ENCODE measurements around the gene TP53I13. TPM values are rescaled to one million over a fixed set of nuclear protein-coding genes. Genes with fewer than 3 reads are reported as not detected.

TP53I13 gene
- total RNA-seq, 8 experiments from 2014 or later = 13.0 to 39.6 (median 20.8) TPM

DNA sequence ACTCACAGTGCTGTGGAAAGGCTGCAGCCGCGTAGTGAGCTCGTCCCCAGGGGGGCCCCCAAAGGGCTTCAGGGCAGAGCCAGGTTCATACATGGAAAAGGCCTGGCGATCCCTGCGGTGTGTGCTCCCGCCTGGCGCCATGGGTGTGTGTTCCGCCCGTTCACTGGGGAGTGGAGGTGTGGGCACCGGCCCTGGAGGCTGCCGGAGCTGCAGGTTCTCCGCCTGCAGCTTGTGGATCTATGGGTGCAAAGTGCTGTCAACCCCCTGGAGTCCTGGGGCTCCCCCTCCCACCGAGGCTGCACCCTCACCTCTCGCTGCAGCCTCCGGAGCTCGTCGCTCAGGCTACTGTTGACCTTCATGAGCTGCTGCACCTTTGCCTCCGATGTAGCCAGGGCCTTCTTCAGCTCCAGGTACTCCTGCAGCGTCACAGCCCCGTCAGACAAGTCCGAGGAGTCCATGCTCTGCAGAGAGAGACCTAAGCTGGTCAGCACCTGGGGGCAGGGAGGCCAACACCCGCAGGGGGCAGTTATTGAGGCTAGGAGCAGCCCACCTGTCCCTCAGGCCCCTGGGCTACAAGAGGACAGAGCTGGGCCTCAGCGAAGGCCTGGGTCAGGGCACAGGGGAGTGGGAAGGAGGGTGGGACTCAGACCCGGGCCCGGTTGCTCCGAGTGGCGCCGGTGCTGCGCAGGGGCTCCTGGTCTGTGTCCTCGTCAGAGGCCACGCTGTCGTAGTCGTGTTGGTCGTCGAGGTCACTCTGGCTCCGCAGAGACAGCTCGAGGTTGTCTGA lies 7.9 kb downstream of the TP53I13 start:
- 67 to 100% (median 92%) methylated on average over 2 to 5 of the region's 37 CpGs; no CpG with 5 or more reads in 5 of the 10 experiments for WGBS, 10 experiments
- Histone ChIP-seq H3K4me1 (replicated peaks in 1 of 2) (peaks cover 13 to 18% of the 10 kb centered on the region in 2 donors), H3K4me3 (no peak overlapping the region), H3K27ac (no peak overlapping the region)
- in situ Hi-C loops (cut with MboI; ENCODE audit: low pct_unique_long_range_greater_than_20kb in 2 of 9, low sequenced_read_pairs in 9 of 9, unreplicated experiment in 9 of 9) = no loop called here
- ATAC-seq (replicated peaks in 6 of 8) = no peak

- H3K4me1 ChIP-seq (replicated peaks in 1 of 2) = peaks cover 18 to 23% of the 10 kb centered on the region in 2 donors
- no peak for ATAC-seq (replicated peaks in 6 of 8)
- in situ Hi-C loops (cut with MboI; ENCODE audit: low pct_unique_long_range_greater_than_20kb in 2 of 9, low sequenced_read_pairs in 9 of 9, unreplicated experiment in 9 of 9) = no loop called here
- 83 to 100% (median 100%) methylated on average over 1 to 4 of the region's 9 CpGs; no CpG with 5 or more reads in 4 of the 10 experiments for WGBS, 10 experiments
- no peak overlapping the region for H3K4me3 ChIP-seq
- H3K27ac ChIP-seq = no peak overlapping the region
These were observed 8.5 kb downstream of the TP53I13 start for GRCh38 chr17:29577001-29577370.

DNA sequence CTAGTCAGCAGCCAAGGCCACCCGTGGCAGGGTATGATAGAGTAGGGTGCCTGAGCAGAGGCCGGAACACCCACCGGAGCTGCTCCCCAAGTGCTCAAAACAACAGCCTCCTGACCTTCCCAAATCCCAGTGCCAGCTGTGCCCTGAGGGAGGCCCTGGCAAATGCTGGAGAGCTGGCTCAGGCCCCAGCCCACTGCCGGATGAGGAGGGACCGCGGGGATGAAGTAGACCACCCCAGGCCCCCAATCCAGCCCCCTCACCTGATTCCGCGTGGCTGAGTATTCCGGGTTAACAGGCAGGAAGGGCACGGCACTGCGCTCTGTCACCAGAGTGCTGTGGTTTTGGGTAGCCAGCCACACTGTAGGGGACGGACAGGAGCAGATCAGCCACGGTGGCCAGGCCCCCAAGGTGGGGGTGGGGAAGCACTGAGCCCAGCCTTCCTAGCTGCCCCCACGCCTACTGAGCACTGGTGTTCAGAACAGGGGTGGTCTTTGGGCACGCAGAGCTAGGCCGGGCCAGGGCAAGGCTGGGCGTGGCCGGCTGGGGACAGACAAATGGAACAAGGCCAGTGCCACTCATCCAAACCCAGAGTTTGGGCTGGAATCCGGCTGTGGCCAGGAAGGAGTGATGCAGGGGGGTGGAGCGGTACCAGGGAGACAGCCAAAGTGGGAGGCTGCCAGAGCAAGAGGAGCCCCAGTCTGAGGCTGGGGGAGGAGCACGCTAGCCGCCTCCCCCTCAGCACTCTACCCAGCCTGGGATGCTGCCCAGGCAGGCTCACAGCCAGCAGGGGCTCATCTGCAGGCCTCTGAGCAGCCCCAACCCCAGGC lies 9.1 kb downstream of the TP53I13 start:
- Histone ChIP-seq H3K4me1 (replicated peaks in 1 of 2) (peaks cover 14 to 17% of the 10 kb centered on the region in 2 donors), H3K4me3 (no peak overlapping the region), H3K27ac (no peak overlapping the region)
- in situ Hi-C loops (cut with MboI; ENCODE audit: low pct_unique_long_range_greater_than_20kb in 2 of 9, low sequenced_read_pairs in 9 of 9, unreplicated experiment in 9 of 9) = no loop called here
- 50 to 100% (median 77%) methylated on average over 1 to 10 of the region's 22 CpGs; no CpG with 5 or more reads in 4 of the 10 experiments for WGBS, 10 experiments
- ATAC-seq (replicated peaks in 6 of 8) = peak in 1 of 8 experiments; percentile 36

GRCh38 chr17:29578626-29579485 lies 10.4 kb downstream of the TP53I13 start:
- Histone ChIP-seq H3K27ac (no peak overlapping the region), H3K4me1 (replicated peaks in 1 of 2) (peaks cover 11 to 12% of the 10 kb centered on the region in 2 donors), H3K4me3 (no peak overlapping the region)
- in situ Hi-C loops (cut with MboI; ENCODE audit: low pct_unique_long_range_greater_than_20kb in 2 of 9, low sequenced_read_pairs in 9 of 9, unreplicated experiment in 9 of 9) = no loop called here
- ATAC-seq (replicated peaks in 6 of 8) = no peak
- 60 to 100% (median 100%) methylated on average over 2 to 5 of the region's 14 CpGs; no CpG with 5 or more reads in 5 of the 10 experiments for WGBS, 10 experiments

DNA sequence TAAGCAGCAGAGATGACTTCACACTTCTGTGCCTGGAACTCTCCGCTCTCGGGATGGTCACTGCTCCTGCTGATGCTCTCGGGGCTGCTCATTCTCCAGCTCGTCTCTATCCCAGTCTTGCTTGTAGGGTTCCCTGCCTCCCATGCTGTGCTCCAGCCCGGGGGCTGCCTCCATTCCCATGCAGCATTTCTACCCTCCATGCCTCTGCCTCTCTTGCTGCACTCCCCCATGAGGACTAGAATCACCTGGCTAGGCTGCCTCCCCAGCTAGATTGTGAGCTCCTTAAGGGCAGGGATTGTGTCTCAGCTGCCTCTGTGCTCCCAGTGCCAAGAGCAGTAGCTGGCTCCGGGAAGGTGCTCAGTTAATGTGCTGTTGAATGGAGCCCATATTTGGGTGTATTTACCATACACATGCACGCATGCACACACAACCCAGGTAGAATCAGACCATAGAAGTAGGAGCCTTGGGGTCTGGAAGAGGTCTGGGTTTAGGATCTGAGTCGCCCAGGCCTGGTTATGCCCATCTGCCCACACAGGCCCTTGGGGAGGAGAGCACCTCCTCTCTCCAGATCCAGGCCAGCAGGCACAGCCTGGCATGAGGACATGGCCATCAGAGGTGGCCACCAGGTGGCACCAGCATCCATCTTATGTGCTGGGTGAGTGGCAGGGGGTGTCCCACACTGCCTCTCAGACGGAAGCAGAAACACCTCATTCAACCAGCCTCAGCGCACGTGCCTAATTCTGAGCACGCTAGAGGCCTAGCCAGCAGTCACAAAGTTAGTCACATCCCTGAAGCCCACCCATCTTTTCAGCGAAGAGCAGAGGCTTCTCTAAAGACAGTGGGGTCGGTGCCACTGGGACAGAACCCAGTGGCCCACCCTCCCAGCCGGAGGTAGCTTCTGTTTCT lies 11.6 kb downstream of the TP53I13 start:
- peak; percentile 73 to 98 (median 83) for ATAC-seq (replicated peaks in 6 of 8)
- WGBS, 10 experiments = 40 to 100% (median 100%) methylated on average over 1 to 5 of the region's 15 CpGs; no CpG with 5 or more reads in 3 of the 10 experiments
- H3K27ac ChIP-seq = no peak overlapping the region
- no peak overlapping the region for H3K4me3 ChIP-seq
- peaks cover 20 to 25% of the 10 kb centered on the region in 2 donors for H3K4me1 ChIP-seq (replicated peaks in 1 of 2)
- in situ Hi-C loops (cut with MboI; ENCODE audit: low pct_unique_long_range_greater_than_20kb in 2 of 9, low sequenced_read_pairs in 9 of 9, unreplicated experiment in 9 of 9) = no loop called here

- peak in 5 of 8 experiments; percentile 16 to 49 (median 33) for ATAC-seq (replicated peaks in 6 of 8)
- WGBS, 10 experiments = 80 to 100% (median 80%) methylated on average over 1 to 3 of the region's 20 CpGs; no CpG with 5 or more reads in 7 of the 10 experiments
- peaks cover 20 to 27% of the 10 kb centered on the region in 2 donors for H3K4me1 ChIP-seq (replicated peaks in 1 of 2)
- in situ Hi-C loops (cut with MboI; ENCODE audit: low pct_unique_long_range_greater_than_20kb in 2 of 9, low sequenced_read_pairs in 9 of 9, unreplicated experiment in 9 of 9) = no loop called here
- H3K27ac ChIP-seq = no peak overlapping the region
- no peak overlapping the region for H3K4me3 ChIP-seq
These were observed 13.2 kb downstream of the TP53I13 start for GRCh38 chr17:29581583-29582253.

DNA sequence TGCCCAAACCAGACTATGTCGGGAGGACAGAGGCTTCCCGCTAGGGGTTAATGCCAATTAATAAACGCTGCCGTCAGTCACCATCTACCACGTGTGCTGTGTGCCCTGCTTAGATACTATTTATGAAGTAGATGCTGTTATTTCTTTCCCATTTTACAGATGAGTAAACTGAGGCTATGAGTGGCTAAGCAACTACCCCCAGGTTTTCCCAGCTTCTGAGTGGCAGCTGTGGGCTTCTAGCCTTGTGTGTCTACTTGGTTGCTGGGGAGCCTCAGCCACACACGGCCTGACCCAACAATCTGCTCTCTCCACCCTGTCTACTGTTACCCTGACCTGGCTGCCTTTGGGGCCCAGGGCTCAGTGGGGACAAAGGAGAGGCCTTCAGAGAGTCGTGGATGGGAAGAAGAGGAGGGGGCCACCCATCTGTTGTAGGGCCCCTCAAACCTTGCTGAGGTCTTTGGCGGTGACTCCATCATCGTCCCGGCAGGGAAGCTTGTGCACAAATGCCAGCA lies 13.8 kb downstream of the TP53I13 start:
- WGBS, 10 experiments = 48 to 88% (median 80%) methylated on average over 1 to 6 of the region's 10 CpGs; no CpG with 5 or more reads in 5 of the 10 experiments
- no peak overlapping the region for H3K27ac ChIP-seq
- no peak overlapping the region for H3K4me3 ChIP-seq
- H3K4me1 ChIP-seq (replicated peaks in 1 of 2) = peaks cover 20 to 27% of the 10 kb centered on the region in 2 donors
- in situ Hi-C loops (cut with MboI; ENCODE audit: low pct_unique_long_range_greater_than_20kb in 2 of 9, low sequenced_read_pairs in 9 of 9, unreplicated experiment in 9 of 9) = no loop called here
- no peak for ATAC-seq (replicated peaks in 6 of 8)

- no peak overlapping the region for H3K27ac ChIP-seq
- H3K4me1 ChIP-seq (replicated peaks in 1 of 2) = peaks cover 22 to 31% of the 10 kb centered on the region in 2 donors
- WGBS, 10 experiments = 95 to 100% (median 98%) methylated on average over 1 to 6 of the region's 13 CpGs; no CpG with 5 or more reads in 4 of the 10 experiments
- no peak overlapping the region for H3K4me3 ChIP-seq
- ATAC-seq (replicated peaks in 6 of 8) = no peak
- in situ Hi-C loops (cut with MboI; ENCODE audit: low pct_unique_long_range_greater_than_20kb in 2 of 9, low sequenced_read_pairs in 9 of 9, unreplicated experiment in 9 of 9) = no loop called here
These were observed 14.3 kb downstream of the TP53I13 start for GRCh38 chr17:29582772-29583171.

DNA sequence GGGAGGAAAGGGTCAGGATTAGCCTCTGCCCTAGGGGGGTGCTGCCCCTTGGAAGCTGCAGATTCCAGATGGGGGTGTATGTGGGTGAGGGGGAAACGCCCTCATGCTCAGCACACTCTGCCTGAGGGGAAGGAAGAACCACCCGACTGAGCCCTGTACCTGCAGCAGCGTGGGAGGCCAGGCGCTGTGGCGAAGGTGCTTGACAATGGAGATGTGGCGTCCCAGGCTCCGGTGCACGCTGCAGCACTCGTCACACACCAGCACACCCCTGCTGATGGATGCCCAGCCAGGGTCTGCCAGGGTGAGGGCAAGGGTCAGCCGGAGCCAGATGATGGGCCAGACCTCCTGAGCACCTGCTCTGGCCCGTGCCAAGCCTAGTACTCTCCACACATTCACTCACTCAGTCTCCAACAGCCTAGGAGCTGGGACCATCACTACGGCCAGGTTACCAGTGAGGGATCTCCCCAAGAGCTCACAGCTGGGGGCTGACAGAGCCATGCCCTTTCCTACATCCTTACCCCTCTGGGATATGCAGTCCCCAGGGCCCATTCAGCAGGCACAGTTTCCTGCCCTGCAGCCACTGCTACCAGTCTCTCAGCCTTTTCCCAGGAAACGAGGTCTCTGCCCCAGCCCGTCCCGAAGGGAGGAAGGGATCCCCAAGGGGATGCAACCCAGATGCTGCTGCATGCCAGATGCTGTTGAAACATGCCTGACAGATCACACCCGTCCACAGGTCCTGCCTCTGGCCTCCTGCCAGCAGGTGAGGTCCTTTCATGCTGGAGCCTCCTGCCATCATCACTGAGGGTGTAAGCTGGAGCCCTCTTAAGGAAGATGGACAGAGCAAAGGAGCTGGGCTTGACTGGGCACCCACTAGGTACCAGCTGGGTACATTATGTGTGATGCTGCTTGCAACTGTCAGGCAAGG lies 15.1 kb downstream of the TP53I13 start:
- Histone ChIP-seq H3K27ac (no peak overlapping the region), H3K4me3 (no peak overlapping the region), H3K4me1 (replicated peaks in 1 of 2) (peaks cover 28 to 35% of the 10 kb centered on the region in 2 donors)
- 40 to 100% (median 87%) methylated on average over 1 to 3 of the region's 16 CpGs; no CpG with 5 or more reads in 7 of the 10 experiments for WGBS, 10 experiments
- in situ Hi-C loops (cut with MboI; ENCODE audit: low pct_unique_long_range_greater_than_20kb in 2 of 9, low sequenced_read_pairs in 9 of 9, unreplicated experiment in 9 of 9) = no loop called here
- no peak for ATAC-seq (replicated peaks in 6 of 8)

GRCh38 chr17:29584452-29585079 lies 16.1 kb downstream of the TP53I13 start:
- peak in 1 of 8 experiments; percentile 9 for ATAC-seq (replicated peaks in 6 of 8)
- H3K4me3 ChIP-seq = no peak overlapping the region
- 27 to 100% (median 60%) methylated on average over 1 to 3 of the region's 12 CpGs; no CpG with 5 or more reads in 6 of the 10 experiments for WGBS, 10 experiments
- peaks cover 28 to 35% of the 10 kb centered on the region in 2 donors for H3K4me1 ChIP-seq (replicated peaks in 1 of 2)
- in situ Hi-C loops (cut with MboI; ENCODE audit: low pct_unique_long_range_greater_than_20kb in 2 of 9, low sequenced_read_pairs in 9 of 9, unreplicated experiment in 9 of 9) = no loop called here
- H3K27ac ChIP-seq = no peak overlapping the region

Measured in motor neuron (in vitro differentiated cells).